Vagina (tissue), 2 donors: ENCODE measurements around the gene CCL23.

Experiments
- POLR2A ChIP-seq, 2 donors: fragments of 450-650 bp; IDR thresholded peaks; one replicate each; pipeline ENCODE4 v1.6.1; 2017; ENCODE audit warnings: antibody characterized with exemption in 2 of 2, mild to moderate bottlenecking in 2 of 2, moderate library complexity in 2 of 2
- POLR2AphosphoS5 ChIP-seq, 2 donors: sonication (generic); formaldehyde crosslinking; IDR thresholded peaks; one replicate each; pipeline ENCODE4 v1.9.0; 2017; ENCODE audit warnings: antibody characterized with exemption in 2 of 2, mild to moderate bottlenecking in 2 of 2, low read depth in 1 of 2; ENCODE audit not compliant: insufficient read depth in 1 of 2
- TF ChIP-seq, protein P1 (sequence below), 3 experiments: fragments of 450-650 bp in 2 of 3; fragments of 200-600 bp in 1 of 3; sonication (generic) in 1 of 3; IDR thresholded peaks; one replicate each; pipeline ENCODE4 v1.5.1; 2017 to 2019; ENCODE audit warnings: antibody characterized with exemption in 3 of 3, mild to moderate bottlenecking in 2 of 3, moderate library complexity in 2 of 3

DNA sequence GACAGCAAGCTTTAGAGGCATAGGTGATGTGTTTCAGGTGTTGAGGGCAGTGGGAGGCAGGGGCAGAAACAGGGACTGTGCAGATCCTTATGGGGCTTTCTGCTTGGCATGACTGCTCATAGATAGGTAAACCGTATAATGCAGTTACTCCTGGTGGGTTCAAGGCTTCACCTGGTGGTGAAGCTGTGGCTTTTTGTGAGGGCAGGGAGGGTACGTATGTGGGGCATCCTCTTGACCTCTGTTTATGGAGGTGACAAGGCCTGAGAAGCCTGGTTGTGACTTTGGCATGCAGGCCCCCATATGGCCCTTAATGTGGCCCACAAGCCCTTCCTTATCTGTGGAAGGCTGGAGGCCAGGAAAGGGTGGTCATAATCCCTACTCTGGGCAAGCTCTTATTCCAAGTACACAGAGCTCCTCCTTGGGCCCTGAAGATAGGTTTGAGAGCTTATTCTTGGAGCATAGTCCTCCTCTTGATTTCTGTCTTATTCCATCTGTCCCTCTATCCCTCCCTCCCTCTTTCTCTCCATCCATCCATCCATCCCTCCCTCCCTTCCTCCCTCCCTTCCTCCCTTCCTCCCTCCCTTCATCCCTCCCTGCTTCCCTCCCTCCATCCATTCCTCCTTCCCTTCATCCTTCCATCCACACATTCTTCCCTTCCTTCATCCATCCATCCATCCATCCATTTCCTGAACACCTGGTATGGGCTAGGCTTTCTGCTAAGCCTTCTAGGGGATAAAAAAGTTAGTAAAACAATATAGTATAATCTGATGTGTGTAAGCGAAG lies 35.2 kb downstream of the CCL23 start:
- TF ChIP-seq POLR2A (IDR thresholded peaks at IDR 0.05) = no peak
- TF ChIP-seq, protein P1, sequence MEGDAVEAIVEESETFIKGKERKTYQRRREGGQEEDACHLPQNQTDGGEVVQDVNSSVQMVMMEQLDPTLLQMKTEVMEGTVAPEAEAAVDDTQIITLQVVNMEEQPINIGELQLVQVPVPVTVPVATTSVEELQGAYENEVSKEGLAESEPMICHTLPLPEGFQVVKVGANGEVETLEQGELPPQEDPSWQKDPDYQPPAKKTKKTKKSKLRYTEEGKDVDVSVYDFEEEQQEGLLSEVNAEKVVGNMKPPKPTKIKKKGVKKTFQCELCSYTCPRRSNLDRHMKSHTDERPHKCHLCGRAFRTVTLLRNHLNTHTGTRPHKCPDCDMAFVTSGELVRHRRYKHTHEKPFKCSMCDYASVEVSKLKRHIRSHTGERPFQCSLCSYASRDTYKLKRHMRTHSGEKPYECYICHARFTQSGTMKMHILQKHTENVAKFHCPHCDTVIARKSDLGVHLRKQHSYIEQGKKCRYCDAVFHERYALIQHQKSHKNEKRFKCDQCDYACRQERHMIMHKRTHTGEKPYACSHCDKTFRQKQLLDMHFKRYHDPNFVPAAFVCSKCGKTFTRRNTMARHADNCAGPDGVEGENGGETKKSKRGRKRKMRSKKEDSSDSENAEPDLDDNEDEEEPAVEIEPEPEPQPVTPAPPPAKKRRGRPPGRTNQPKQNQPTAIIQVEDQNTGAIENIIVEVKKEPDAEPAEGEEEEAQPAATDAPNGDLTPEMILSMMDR (IDR thresholded peaks at IDR 0.05) = no peak
- no peak for TF ChIP-seq POLR2AphosphoS5 (IDR thresholded peaks at IDR 0.05; ENCODE audit: insufficient read depth in 1 of 2, low read depth in 1 of 2)
